Endothelial cell of umbilical vein (primary cell): Measurements from ENCODE around the gene HOOK2. TPM values are rescaled to one million over a fixed set of nuclear protein-coding genes. Genes with fewer than 3 reads are reported as not detected.

Experiments
- BruUV-seq: library from RNA; stranded (reverse); fragments of 400-500 nt; replicated peaks from 2 replicates; lab custom pipeline; 2021; lab: Mats Ljungman, UMichigan
- CTCF ChIA-PET: fragments of 300-600, 350-600 bp; sonication (Branson Sonifier 250); formaldehyde crosslinking; loops from one replicate; lab custom pipeline; 2021; ENCODE audit warnings: antibody characterized with exemption, inconsistent platforms; lab: Charles Lee
- POLR2A ChIA-PET: fragments of 300-600, 350-600 bp; sonication (Branson Sonifier 250); formaldehyde crosslinking; loops from one replicate; lab custom pipeline; 2021; ENCODE audit warnings: antibody characterized with exemption, inconsistent platforms; lab: Charles Lee
- DNase-seq: peaks from one replicate; pipeline ENCODE4 v3.0.0-alpha.2; 2011; ENCODE audit warnings: low read depth, low spot score
- FAIRE-seq: peaks from 2 replicates; lab custom pipeline; 2011; peaks lifted over from hg19 to GRCh38; lab: Jason Lieb, UNC
- H2AFZ ChIP-seq: 2 replicates; pipeline ENCODE4 v1.6.0; 2012; ENCODE audit warnings: low read depth, low read length, control low read depth, inconsistent platforms
- H3K27ac ChIP-seq: 2 replicates; pipeline ENCODE4 v1.5.1; 2011; ENCODE audit warnings: low read depth, mild to moderate bottlenecking, control low read depth, low read length, moderate library complexity; ENCODE audit not compliant: insufficient read depth
- H3K27me3 ChIP-seq, 2 experiments: 2 replicates each; pipeline versions ENCODE4 v1.6.0 to v1.6.1; 2011; ENCODE audit warnings: low read length in 2 of 2, mixed read lengths in 1 of 2; ENCODE audit not compliant: control insufficient read depth in 2 of 2, insufficient read depth in 2 of 2
- H3K36me3 ChIP-seq, 2 experiments: 2 replicates in 1 of 2; 3 replicates in 1 of 2; pipeline ENCODE4 v1.5.1; 2011; ENCODE audit warnings: low read length in 2 of 2, mild to moderate bottlenecking in 1 of 2, moderate library complexity in 1 of 2; ENCODE audit not compliant: control insufficient read depth in 2 of 2, insufficient read depth in 2 of 2; ENCODE audit errors: extremely low read depth in 1 of 2
- H3K4me1 ChIP-seq: 3 replicates; pipeline ENCODE4 v1.5.1; 2011; ENCODE audit warnings: mild to moderate bottlenecking, low read length; ENCODE audit not compliant: control insufficient read depth, insufficient read depth; ENCODE audit errors: extremely low read depth
- H3K4me2 ChIP-seq: 2 replicates; pipeline ENCODE4 v1.6.1; 2011; ENCODE audit warnings: low read length, control low read depth, mixed read lengths; ENCODE audit not compliant: insufficient read depth
- H3K4me3 ChIP-seq, 3 experiments: fragments of 200-600 bp in 1 of 3; sonication (generic), shearing (Covaris generic) in 1 of 3; replicated peaks in 1 of 3; 2 replicates each; pipeline ENCODE4 v1.5.1; 2011 to 2016; ENCODE audit warnings: control low read depth in 3 of 3, low read length in 3 of 3, mild to moderate bottlenecking in 2 of 3, inconsistent platforms in 1 of 3, low read depth in 1 of 3, moderate library complexity in 1 of 3; ENCODE audit not compliant: insufficient read depth in 1 of 3
- H3K79me2 ChIP-seq: 2 replicates; pipeline ENCODE4 v1.6.0; 2012; ENCODE audit warnings: low read length, inconsistent platforms; ENCODE audit not compliant: control insufficient read depth, insufficient read depth
- H3K9ac ChIP-seq: replicated peaks from 2 replicates; pipeline ENCODE3; 2011; ENCODE audit warnings: low read length, control low read depth; ENCODE audit not compliant: insufficient read depth; ENCODE audit errors: extremely low read depth
- H3K9me1 ChIP-seq: replicated peaks from 3 replicates; pipeline ENCODE4 v1.6.0; 2011; ENCODE audit warnings: mild to moderate bottlenecking, low read length; ENCODE audit not compliant: control insufficient read depth, insufficient read depth; ENCODE audit errors: extremely low read depth
- H3K9me3 ChIP-seq: replicated peaks from 2 replicates; pipeline ENCODE4 v1.5.1; 2012; ENCODE audit warnings: low read length, inconsistent platforms; ENCODE audit not compliant: control insufficient read depth, insufficient read depth
- H4K20me1 ChIP-seq: replicated peaks from 2 replicates; pipeline ENCODE3; 2011; ENCODE audit warnings: mild to moderate bottlenecking, low read length; ENCODE audit not compliant: control insufficient read depth, insufficient read depth; ENCODE audit errors: extremely low read depth
- CTCF ChIP-seq, 2 donors: IDR thresholded peaks; 1 replicate in 1 of 2; 2 replicates in 1 of 2; pipeline ENCODE4 v1.5.1; 2011; ENCODE audit warnings: low read length in 2 of 2, mild to moderate bottlenecking in 2 of 2, moderate library complexity in 2 of 2, control low read depth in 1 of 2, inconsistent platforms in 1 of 2, low read depth in 1 of 2; ENCODE audit not compliant: insufficient read depth in 1 of 2; ENCODE audit errors: extremely low read depth in 1 of 2
- EZH2 ChIP-seq: IDR thresholded peaks from 2 replicates; pipeline ENCODE4 v1.6.1; 2012; ENCODE audit warnings: borderline replicate concordance, low read depth, mild to moderate bottlenecking, moderate library complexity, low read length, inconsistent platforms; ENCODE audit not compliant: severe bottlenecking
- FOS ChIP-seq: IDR thresholded peaks from 2 replicates; pipeline ENCODE4 v1.6.1; 2011; ENCODE audit warnings: mild to moderate bottlenecking, low read length, moderate library complexity, borderline replicate concordance; ENCODE audit not compliant: insufficient read depth
- GATA2 ChIP-seq: IDR thresholded peaks from 2 replicates; pipeline ENCODE4 v1.7.0; 2011; ENCODE audit warnings: low read depth, mild to moderate bottlenecking, moderate library complexity, mixed read lengths, low read length; ENCODE audit not compliant: insufficient read length, insufficient read depth
- JUN ChIP-seq: IDR thresholded peaks from 2 replicates; pipeline ENCODE4 v1.6.1; 2011; ENCODE audit warnings: borderline replicate concordance, low read depth; ENCODE audit not compliant: insufficient read length, insufficient read depth
- MYC ChIP-seq: IDR thresholded peaks from one replicate; pipeline ENCODE4 v1.6.1; 2011; ENCODE audit warnings: mild to moderate bottlenecking, low read depth, low read length
- POLR2A ChIP-seq: IDR thresholded peaks from 2 replicates; pipeline ENCODE4 v1.6.1; 2012; ENCODE audit warnings: low read depth, mild to moderate bottlenecking, control low read depth, low read length
- POLR2AphosphoS5 ChIP-seq: IDR thresholded peaks from 2 replicates; pipeline ENCODE4 v1.6.1; 2012; ENCODE audit warnings: low read depth, mild to moderate bottlenecking, control low read depth, low read length, moderate library complexity; ENCODE audit not compliant: insufficient read depth
- dilution Hi-C: fragments of 300-500 bp; cut with MboI; formaldehyde crosslinking; loops from one replicate; pipeline ENCODE4 v1.15.0; 2019; ENCODE audit warnings: low sequenced_read_pairs; ENCODE audit not compliant: extremely low pct_ligation_motif_present
- intact Hi-C: fragments of 100-400 bp; cut with micrococcal nuclease; formaldehyde crosslinking; loops from one replicate; pipeline ENCODE4 v1.10.0; 2022
- polyA plus RNA-seq, 4 experiments: library from polyadenylated mRNA; depleted of rRNA in 3 of 4; stranded (reverse) in 3 of 4; unstranded in 1 of 4; fragments of >200 nt; gene quantifications; 2 replicates each; pipeline versions ENCODE4 v1.2.1 to v1.2.3, GENCODE V29; 2011 to 2012; ENCODE audit warnings: missing spikeins in 1 of 4
- total RNA-seq: library from RNA; stranded (reverse); gene quantifications from 2 replicates; pipeline ENCODE4 v1.2.3, GENCODE V29; 2021
- TF ChIP-seq, protein P1 (sequence below): IDR thresholded peaks from 2 replicates; pipeline ENCODE4 v1.6.1; 2011; ENCODE audit not compliant: insufficient read depth, insufficient read length

Gene HOOK2
- total and polyA plus RNA-seq, 2 donors (not counting 3 experiments of a cell fraction or from before 2014, with no cell fraction given) = 8.0 to 17.3 TPM

DNA sequence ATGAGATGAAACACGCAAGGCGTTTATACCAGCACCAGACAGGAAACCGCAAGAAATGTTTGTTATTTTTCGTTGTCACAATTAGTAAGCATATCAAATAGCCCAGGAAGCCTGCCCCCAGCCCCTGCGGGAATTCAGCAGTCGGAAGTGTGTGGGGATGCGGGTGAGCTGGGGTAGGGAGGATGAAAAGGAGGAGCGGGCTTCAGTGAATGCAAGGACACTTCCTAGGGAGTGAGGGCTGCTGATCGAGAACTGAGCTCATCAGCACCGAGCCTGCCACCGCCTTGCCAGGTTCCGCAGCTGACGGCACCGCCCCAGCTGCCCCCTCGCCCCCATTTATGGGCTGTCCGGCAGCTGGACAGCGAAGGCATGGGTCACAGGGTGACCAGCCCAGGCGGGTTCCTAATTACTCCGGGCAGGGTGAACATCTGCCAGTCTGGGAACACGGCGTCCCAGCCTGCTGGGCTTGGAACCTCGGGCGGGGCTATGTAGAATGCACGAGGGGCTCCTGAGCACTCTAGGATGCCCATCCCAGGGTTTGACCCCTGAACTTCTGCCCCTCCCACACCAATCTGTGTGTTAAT lies 25.3 kb downstream of the HOOK2 start:
- intact Hi-C loops (no loop called here), dilution Hi-C loops (no loop called here)
- H3K27me3 ChIP-seq = peaks cover 0 to 7% of the 10 kb centered on the region in 2 experiments
- no peak for DNase-seq
- BruUV-seq = no TSS peak
- no peaks in the 10 kb centered on the region for H3K9me3 ChIP-seq
- no peak overlapping the region for H3K4me3 ChIP-seq
- H3K79me2 ChIP-seq = no peaks in the 10 kb centered on the region
- TF ChIP-seq MYC (no peak), POLR2AphosphoS5 (no peak), JUN (no peak), CTCF (IDR thresholded peaks at IDR 0.05; ENCODE audit: extremely low read depth in 1 of 2, insufficient read depth in 1 of 2, low read depth in 1 of 2, low read length in 2 of 2) (no peak), FOS (no peak), POLR2A (no peak), GATA2 (no peak), EZH2 (no peak)
- TF ChIP-seq, protein P1, sequence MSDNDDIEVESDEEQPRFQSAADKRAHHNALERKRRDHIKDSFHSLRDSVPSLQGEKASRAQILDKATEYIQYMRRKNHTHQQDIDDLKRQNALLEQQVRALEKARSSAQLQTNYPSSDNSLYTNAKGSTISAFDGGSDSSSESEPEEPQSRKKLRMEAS = no peak
- FAIRE-seq = no peak
- no peak overlapping the region for H3K4me2 ChIP-seq
- CTCF ChIA-PET = interaction anchor here (1.1 to 2.7 kb wide), 2 partner anchors 10 to 16 kb away, joined by 3 to 14 read pairs; no protein-coding TSS in a partner anchor
- no peaks in the 10 kb centered on the region for H3K9me1 ChIP-seq
- POLR2A ChIA-PET = no interaction called here
- H3K36me3 ChIP-seq = peaks cover 0 to 18% of the 10 kb centered on the region in 2 experiments
- no peak overlapping the region for H3K27ac ChIP-seq
- no peaks in the 10 kb centered on the region for H4K20me1 ChIP-seq
- no peak overlapping the region for H2AFZ ChIP-seq
- H3K9ac ChIP-seq = no peak overlapping the region
- peaks cover 2% of the 10 kb centered on the region for H3K4me1 ChIP-seq
